Activated CD4-positive, alpha-beta memory T cell treated with anti-CD3 and anti-CD28 coated beads for 36 hours (primary cell): ENCODE measurements around the gene HBQ1. TPM values are rescaled to one million over a fixed set of nuclear protein-coding genes. Genes with fewer than 3 reads are reported as not detected.
"Not testable (repeated sequence)": the region's sequence is repeated elsewhere in the genome, so short reads cannot be mapped to it uniquely, and the experiment has no call there.

Experiments
- CTCF ChIA-PET: fragments of 350-600 bp; sonication (Branson Sonifier 250); formaldehyde crosslinking; loops from one replicate; lab custom pipeline; 2021; ENCODE audit warnings: antibody characterized with exemption, inconsistent platforms; lab: Charles Lee
- POLR2A ChIA-PET: fragments of 350-600 bp; sonication (Branson Sonifier 250); formaldehyde crosslinking; loops from one replicate; lab custom pipeline; 2021; ENCODE audit warnings: antibody characterized with exemption; lab: Charles Lee
- DNase-seq: peaks from one replicate; pipeline ENCODE4 v3.0.0-alpha.2; 2020
- H3K27ac Mint-ChIP-seq: one replicate; pipeline ENCODE4 v1.8.0; 2021; ENCODE audit warnings: mixed read lengths
- H3K27me3 Mint-ChIP-seq: one replicate; pipeline ENCODE4 v1.8.0; 2021; ENCODE audit warnings: mixed read lengths
- H3K36me3 Mint-ChIP-seq: one replicate; pipeline ENCODE4 v1.8.0; 2021; ENCODE audit warnings: mixed read lengths
- H3K4me1 Mint-ChIP-seq: one replicate; pipeline ENCODE4 v1.8.0; 2021; ENCODE audit warnings: low read depth, mixed read lengths
- H3K4me3 Mint-ChIP-seq: one replicate; pipeline ENCODE4 v1.8.0; 2021; ENCODE audit warnings: mild to moderate bottlenecking, mixed read lengths
- H3K9me3 Mint-ChIP-seq: one replicate; pipeline ENCODE4 v1.8.0; 2021; ENCODE audit warnings: mixed read lengths
- intact Hi-C: fragments of 100-400 bp; cut with micrococcal nuclease; formaldehyde crosslinking; loops from one replicate; pipeline ENCODE4 v1.15.1; 2023
- total RNA-seq, 2 experiments: library from RNA; stranded (reverse); gene quantifications; one replicate each; pipeline ENCODE4 v1.2.3, GENCODE V29; 2021

HBQ1 gene
- total RNA-seq, 2 experiments from 2014 or later, result not detected

DNA sequence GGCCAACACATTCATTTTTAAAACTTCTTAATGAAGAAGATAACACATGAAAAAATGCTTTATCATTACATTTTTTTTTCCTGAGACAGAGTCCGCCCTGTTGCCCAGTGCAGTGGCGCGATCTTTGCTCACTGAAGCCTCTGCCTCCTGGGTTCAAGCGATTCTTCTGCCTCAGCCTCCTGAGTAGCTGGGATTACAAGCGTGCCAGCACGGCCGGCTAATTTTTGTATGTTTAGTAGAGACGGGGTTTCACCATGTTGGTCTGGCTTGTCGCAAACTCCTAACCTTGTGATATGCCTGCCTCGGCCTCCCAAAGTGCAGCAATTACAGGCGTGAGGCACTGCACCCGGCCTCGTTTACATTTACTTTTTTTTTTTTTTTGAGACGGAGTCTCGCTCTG lies 13.2 kb downstream of the HBQ1 start:
- POLR2A ChIA-PET, result no interaction called here
- Mint-ChIP-seq H3K9me3 (no peaks in the 10 kb centered on the region), H3K36me3 (peaks cover 50% of the 10 kb centered on the region), H3K4me3 (no peak overlapping the region), H3K27me3 (no peaks in the 10 kb centered on the region), H3K27ac (no peak overlapping the region), H3K4me1 (no peaks in the 10 kb centered on the region)
- CTCF ChIA-PET, result interaction anchor here (0.7 to 1.6 kb wide), 4 partner anchors 13 to 414 kb away, joined by 3 to 5 read pairs (median 3); partner anchors contain the start of gene HBQ1
- DNase-seq, result no peak
- intact Hi-C loops, result no loop called here

DNA sequence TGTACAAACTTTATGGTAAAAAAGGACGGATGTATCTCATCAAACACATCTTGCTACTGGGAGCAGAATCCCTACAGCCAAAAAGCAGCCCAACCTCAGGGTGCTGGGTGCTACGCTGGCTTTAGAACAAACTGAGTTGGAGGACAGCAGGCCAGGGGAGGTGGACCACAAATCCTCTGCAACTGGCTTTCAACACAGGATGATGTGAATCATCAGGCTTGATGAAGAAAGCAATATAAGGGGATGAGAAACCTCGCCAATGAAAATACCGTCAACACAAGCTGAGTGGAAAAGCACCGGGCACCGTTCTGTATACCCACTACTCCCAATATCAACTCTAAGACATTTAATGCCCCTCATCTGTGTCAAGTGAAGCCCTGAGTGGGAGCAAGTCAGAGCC lies 14.3 kb downstream of the HBQ1 start:
- intact Hi-C loops, result no loop called here
- Mint-ChIP-seq H3K4me3 (no peak overlapping the region), H3K36me3 (peaks cover 47% of the 10 kb centered on the region), H3K9me3 (no peaks in the 10 kb centered on the region), H3K4me1 (no peaks in the 10 kb centered on the region), H3K27me3 (no peaks in the 10 kb centered on the region), H3K27ac (no peak overlapping the region)
- ChIA-PET POLR2A (no interaction called here), CTCF (interaction anchor here (0.6 to 1.6 kb wide), 2 partner anchors 14 to 98 kb away, joined by 3 to 5 read pairs; partner anchors contain the start of gene HBQ1)
- DNase-seq, result no peak

DNA sequence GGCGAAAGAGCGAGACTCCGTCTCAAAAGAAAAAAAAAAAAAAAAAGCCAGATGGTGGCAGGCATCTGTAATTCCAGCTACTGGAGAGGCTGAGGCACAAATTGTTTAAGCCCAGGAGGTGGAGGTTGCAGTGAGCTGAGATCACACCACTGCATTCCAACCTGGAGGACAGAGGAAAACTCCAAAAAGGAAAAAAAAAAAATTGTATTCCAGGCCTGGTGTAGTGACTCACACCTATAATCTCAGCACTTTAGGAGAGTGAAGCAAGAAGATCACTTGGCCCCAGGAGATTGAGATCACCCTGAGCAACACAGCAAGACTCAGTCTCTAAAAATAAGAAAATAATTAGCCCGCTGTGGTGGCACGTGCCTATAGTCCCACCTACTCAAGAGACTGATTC lies 20.1 kb downstream of the HBQ1 start:
- no peaks in the 10 kb centered on the region for H3K27me3 Mint-ChIP-seq
- no peak overlapping the region for H3K4me3 Mint-ChIP-seq
- ChIA-PET CTCF (no interaction called here), POLR2A (no interaction called here)
- no peaks in the 10 kb centered on the region for H3K9me3 Mint-ChIP-seq
- H3K4me1 Mint-ChIP-seq, result no peaks in the 10 kb centered on the region
- H3K27ac Mint-ChIP-seq, result no peak overlapping the region
- DNase-seq, result no peak
- intact Hi-C loops, result no loop called here
- H3K36me3 Mint-ChIP-seq, result peaks cover 27% of the 10 kb centered on the region

DNA sequence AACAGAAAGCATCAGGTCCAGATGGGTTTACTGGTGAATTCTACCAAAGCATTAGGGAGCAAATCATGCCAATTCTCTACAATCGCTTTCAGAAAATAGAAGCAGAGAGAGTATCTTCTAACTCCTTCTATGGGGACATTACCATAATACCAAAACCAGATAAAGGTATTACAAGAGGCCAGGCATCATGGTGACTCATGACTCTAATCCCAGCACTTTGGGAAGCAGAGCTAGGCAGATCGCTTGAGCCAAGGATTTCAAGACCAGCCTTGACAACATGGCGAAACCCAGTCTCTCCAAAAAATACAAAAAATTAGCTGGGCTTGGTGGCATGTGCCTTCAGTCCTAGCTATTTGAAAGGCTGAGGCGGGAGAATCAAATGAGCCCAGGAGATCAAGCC lies 23.0 kb downstream of the HBQ1 start:
- Mint-ChIP-seq H3K27ac (no peak overlapping the region), H3K4me3 (no peak overlapping the region), H3K36me3 (peaks cover 30% of the 10 kb centered on the region), H3K4me1 (no peaks in the 10 kb centered on the region), H3K27me3 (no peaks in the 10 kb centered on the region), H3K9me3 (no peaks in the 10 kb centered on the region)
- intact Hi-C loops, result no loop called here
- POLR2A ChIA-PET, result no interaction called here
- CTCF ChIA-PET, result no interaction called here
- no peak for DNase-seq

DNA sequence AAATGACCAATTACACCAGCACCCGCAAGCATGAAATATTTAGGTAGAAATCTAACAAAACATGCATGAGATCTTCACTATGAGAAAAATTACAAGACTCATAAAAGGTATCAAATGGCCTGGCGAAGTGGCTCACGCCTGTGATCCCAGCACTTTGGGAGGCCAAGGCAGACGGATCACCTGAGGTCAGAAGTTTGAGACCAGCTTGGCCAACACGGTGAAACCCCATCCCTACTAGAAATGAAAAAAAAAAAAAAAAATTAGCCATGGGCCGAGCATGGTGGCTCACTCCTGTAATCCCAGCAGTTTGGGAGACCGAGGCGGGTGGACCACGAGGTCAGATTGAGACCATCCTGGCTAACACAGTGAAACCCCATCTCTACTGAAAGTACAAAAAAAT lies 23.8 kb downstream of the HBQ1 start:
- H3K4me3 Mint-ChIP-seq, intact Hi-C loops, H3K27ac Mint-ChIP-seq, H3K4me1 Mint-ChIP-seq, DNase-seq, H3K9me3 Mint-ChIP-seq, H3K27me3 Mint-ChIP-seq: not testable (repeated sequence)
- H3K36me3 Mint-ChIP-seq, result peaks cover 26% of the 10 kb centered on the region
- ChIA-PET POLR2A (interaction anchor here (0.6 kb wide), 1 partner anchor 17 kb away, joined by 3 read pairs; no protein-coding TSS in a partner anchor), CTCF (interaction anchor here (1.4 kb wide), 1 partner anchor 158 kb away, joined by 6 read pairs; no protein-coding TSS in a partner anchor)

DNA sequence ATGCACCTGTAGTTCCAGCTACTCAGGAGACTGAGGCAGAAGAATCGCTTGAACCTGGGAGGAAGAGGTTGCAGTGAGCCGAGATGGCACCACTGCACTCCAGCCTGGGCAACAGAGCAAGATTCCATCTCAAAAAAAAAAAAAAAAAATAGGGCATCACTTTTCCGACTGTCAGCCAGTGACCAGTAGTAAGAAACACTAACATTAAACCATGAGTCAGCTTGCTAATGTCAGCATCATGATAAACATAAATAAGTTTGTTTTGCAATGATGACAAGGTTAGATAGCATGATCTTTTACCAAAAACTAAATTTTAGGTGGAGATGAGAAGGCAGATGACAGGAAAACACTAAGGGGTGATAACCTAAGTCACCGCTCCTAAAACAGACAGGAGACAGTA lies 29.1 kb downstream of the HBQ1 start:
- POLR2A ChIA-PET, H3K27me3 Mint-ChIP-seq, H3K4me3 Mint-ChIP-seq, intact Hi-C loops, H3K9me3 Mint-ChIP-seq, H3K4me1 Mint-ChIP-seq, H3K27ac Mint-ChIP-seq, DNase-seq: not testable (repeated sequence)
- H3K36me3 Mint-ChIP-seq, result peaks cover 22% of the 10 kb centered on the region
- CTCF ChIA-PET, result interaction anchor here (0.6 to 1.0 kb wide), 2 partner anchors 26 to 102 kb away, joined by 3 read pairs; no protein-coding TSS in a partner anchor

DNA sequence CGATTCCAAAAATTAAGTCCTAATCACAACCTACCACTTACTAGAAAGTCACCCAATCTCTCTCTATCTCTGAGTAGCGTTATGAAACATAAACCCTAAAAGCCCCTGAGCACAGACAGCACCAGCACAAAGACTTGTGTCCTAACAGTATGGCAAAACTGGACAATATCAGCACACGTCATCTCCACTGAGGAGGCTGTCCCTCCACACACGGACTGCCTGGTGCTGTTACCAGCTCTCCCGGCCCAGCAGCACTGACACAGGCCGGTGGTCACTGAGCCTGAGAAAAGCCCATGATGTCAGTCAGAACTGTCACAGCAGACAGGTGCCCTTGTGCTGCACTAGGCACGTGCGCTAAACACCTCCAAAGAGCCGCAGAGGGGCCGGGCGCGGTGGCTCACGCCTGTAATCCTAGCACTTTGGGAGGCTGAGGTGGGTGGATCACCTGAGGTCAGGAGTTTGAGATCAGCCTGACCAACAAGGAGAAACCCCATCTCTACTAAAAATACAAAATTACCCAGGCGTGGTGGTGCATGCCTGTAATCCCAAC lies 31.4 kb downstream of the HBQ1 start:
- H3K27me3 Mint-ChIP-seq, DNase-seq, intact Hi-C loops, H3K4me1 Mint-ChIP-seq, H3K27ac Mint-ChIP-seq, H3K9me3 Mint-ChIP-seq, H3K4me3 Mint-ChIP-seq: not testable (repeated sequence)
- H3K36me3 Mint-ChIP-seq, result peaks cover 18% of the 10 kb centered on the region
- POLR2A ChIA-PET, result interaction anchor here (0.5 kb wide), 1 partner anchor 64 kb away, joined by 5 read pairs; no protein-coding TSS in a partner anchor
- CTCF ChIA-PET, result interaction anchor here (1.0 to 1.6 kb wide), 3 partner anchors 16 to 105 kb away, joined by 3 to 4 read pairs (median 4); no protein-coding TSS in a partner anchor

DNA sequence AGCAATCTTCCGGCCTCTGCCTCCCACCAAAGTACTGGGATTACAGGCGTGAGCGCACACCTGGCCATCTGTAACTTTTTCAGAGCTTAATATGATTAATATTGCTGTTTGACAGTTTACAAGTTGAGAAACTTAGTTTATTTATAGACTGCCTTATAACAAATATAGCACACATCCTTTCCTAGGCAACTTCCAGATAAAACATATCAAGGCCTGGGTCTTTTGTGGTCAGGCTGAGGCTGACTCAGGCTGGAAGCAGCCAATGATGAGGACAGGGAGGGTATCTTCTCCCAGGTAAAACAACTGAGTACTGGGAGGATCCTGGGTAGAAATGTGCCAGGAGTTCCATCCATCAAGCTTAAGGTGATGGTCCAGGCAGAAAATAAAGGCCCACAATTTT lies 32.7 kb downstream of the HBQ1 start:
- Mint-ChIP-seq H3K36me3 (peaks cover 18% of the 10 kb centered on the region), H3K27ac (no peak overlapping the region), H3K9me3 (no peaks in the 10 kb centered on the region), H3K27me3 (no peaks in the 10 kb centered on the region), H3K4me1 (peaks cover 2% of the 10 kb centered on the region), H3K4me3 (no peak overlapping the region)
- no peak for DNase-seq
- ChIA-PET POLR2A (no interaction called here), CTCF (interaction anchor here (1.0 to 1.5 kb wide), 2 partner anchors 15 to 31 kb away, joined by 4 read pairs; no protein-coding TSS in a partner anchor)
- intact Hi-C loops, result no loop called here

DNA sequence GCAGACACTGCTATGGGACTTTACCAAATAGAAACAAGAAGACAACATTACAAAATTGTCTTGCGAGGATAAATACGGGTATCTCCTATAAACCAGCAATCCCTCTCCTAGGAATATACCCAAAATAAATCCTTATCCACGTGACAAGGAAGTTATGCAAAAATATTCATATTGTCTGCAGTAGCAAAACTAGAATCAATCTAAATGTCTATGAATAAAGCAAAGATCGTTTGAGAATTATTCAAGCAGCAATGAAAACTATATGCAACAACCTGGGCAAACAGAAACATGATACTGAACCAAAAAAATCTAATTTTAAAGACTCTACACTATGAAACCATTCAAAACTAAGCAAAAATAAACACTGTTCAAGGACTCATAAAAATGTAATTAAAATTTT lies 39.8 kb downstream of the HBQ1 start:
- no peak overlapping the region for H3K4me3 Mint-ChIP-seq
- H3K27ac Mint-ChIP-seq, result no peak overlapping the region
- H3K9me3 Mint-ChIP-seq, result no peaks in the 10 kb centered on the region
- ChIA-PET POLR2A (no interaction called here), CTCF (no interaction called here)
- no peaks in the 10 kb centered on the region for H3K4me1 Mint-ChIP-seq
- intact Hi-C loops, result no loop called here
- peaks cover 24% of the 10 kb centered on the region for H3K36me3 Mint-ChIP-seq
- no peak for DNase-seq
- H3K27me3 Mint-ChIP-seq, result no peaks in the 10 kb centered on the region

DNA sequence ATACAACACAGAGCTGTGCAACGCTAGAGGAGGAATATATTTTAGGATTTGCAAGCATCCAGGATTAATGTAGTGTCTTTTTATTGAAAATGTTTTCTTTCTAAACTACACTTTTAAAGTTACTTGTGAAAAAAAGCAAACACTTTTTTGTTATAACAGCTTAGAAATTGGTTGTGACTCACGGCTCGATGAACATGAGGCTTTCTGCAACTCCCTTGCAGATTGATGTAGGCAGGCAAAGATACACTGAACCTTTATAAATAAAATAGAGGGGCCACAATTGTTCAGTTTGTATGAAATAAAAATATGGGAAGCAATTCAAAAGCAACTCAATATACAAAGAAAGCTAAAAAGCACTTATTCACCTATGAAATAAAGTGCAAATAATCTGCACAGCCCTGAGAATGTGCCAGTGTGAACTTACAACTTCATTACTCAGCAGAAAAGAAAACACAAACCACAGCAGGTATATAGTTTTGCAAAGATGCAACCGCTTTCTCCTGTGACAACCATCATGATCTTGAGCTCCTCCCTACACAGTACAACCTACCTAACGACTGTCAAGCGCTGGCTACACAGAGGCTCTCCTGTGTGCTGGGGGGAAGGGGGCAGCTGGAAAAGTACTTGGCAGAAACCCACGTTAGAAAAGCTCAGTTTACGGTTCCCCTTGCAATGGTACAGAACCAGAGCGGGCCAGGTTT lies 48.0 kb downstream of the HBQ1 start:
- Mint-ChIP-seq H3K4me1 (peaks cover 31% of the 10 kb centered on the region), H3K9me3 (no peaks in the 10 kb centered on the region), H3K4me3 (peak overlapping the region; percentile 89), H3K27me3 (no peaks in the 10 kb centered on the region), H3K27ac (peak overlapping the region; percentile 83), H3K36me3 (peaks cover 26% of the 10 kb centered on the region)
- CTCF ChIA-PET, result interaction anchor here (0.9 to 2.4 kb wide), 9 partner anchors 14 to 134 kb away, joined by 3 to 26 read pairs (median 4); no protein-coding TSS in a partner anchor
- DNase-seq, result peak; percentile 27
- POLR2A ChIA-PET, result interaction anchor here (0.9 to 2.1 kb wide), 4 partner anchors 15 to 143 kb away, joined by 3 to 8 read pairs (median 4); partner anchors contain the start of gene MRPL28
- intact Hi-C loops, result no loop called here

DNA sequence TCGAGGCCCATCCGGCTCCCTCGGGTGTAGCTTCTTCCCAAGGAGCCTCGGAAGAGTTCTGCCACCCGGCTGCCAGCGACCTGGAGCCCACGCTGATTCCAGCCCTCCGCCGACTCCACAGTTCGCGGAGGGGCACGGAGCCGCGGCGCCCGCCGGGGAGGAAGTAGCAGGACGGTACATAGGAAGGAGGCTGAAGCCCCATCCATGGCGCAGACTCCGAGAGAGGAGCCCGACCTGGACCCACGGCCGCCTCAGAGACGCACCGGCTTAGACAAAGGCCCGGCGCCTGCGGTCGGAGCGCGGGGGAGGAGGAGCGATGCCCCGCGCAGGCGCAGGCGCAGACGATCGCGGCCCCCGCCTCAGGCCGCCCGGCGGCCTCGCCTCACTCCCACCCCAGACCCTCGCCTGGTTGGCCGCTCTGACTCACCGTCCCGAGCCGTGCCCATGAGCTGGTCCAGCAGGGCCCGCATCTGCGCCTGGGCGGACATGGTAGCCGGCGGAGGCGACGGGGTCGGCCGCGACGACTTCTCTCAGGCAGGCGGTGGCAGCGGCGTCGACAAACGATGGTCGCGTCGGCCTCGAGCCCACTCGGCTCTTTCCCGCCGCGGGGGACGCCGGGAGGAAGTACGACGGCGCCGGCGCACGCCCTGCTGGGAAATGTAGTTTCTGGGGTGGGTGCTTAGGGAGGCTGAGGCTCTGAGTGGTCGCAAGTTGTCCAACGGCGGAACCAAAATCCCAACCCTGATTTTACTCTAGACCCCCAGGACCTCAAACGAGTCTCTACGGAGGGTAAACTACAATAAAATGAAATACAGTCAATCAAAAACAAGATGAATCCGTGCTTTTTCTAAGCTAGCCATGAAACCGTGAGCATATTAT lies 48.8 kb downstream of the HBQ1 start, which contains the start of gene LUC7L:
TSS of gene LUC7L (minus strand) at position 598 of the 879 bp plus-strand sequence. CDS start at position 488, 110 bp downstream.
- Mint-ChIP-seq H3K36me3 (peaks cover 26% of the 10 kb centered on the region), H3K9me3 (no peaks in the 10 kb centered on the region), H3K27ac (peak within 1 kb of the TSS; percentile 89), H3K4me3 (peak within 1 kb of the TSS; percentile 89), H3K27me3 (no peaks in the 10 kb centered on the region), H3K4me1 (peaks cover 31% of the 10 kb centered on the region)
- peak; percentile 91 for DNase-seq
- intact Hi-C loops, result no loop called here
- POLR2A ChIA-PET, result interaction anchor here (0.9 to 2.1 kb wide), 4 partner anchors 15 to 142 kb away, joined by 3 to 8 read pairs (median 4); partner anchors contain the start of gene MRPL28
- CTCF ChIA-PET, result interaction anchor here (0.9 to 2.4 kb wide), 9 partner anchors 13 to 133 kb away, joined by 3 to 26 read pairs (median 4); no protein-coding TSS in a partner anchor
